ENCODE measurements around the gene SPATA18. TPM values are rescaled to one million over a fixed set of nuclear protein-coding genes. Genes with fewer than 3 reads are reported as not detected.
A peak's percentile ranks its signal among the peaks of the same experiment; 100 is the strongest.

The SPATA18 gene
- total RNA-seq = 7.3 and 20.8 TPM in 2 replicates

GRCh38 chr4:52051213-52051614 is at the start of gene SPATA18:
SPATA18 (plus strand) TSS chr4:52051304; CDS start chr4:52051705, 401 bp downstream.
- DNase-seq (ENCODE audit: low read depth) = no peak

- DNase-seq (ENCODE audit: low read depth) = peak; percentile 76
Measured at GRCh38 chr4:52001616-52002015, 49.5 kb upstream of the SPATA18 start.

DNA sequence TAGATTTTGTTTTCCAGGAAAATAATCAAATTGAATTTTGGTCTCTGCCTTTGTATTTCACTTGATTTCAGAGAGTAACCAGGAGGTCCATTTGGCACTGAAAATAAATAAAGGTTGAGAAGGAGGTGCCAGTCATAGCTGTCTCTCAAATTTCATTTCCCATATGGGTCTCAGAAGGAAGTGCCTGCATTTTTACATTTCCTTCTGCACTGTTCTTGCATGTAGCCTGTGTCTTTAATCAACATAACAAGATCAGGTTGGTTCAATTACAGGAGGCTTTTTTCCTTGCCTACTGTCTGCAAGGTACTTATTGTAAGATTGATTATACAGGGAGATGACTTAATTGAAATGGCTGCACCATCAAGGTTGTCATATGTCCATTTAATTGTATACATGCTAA is 46.7 kb upstream of the SPATA18 start:
- DNase-seq (ENCODE audit: low read depth) = no peak

DNA sequence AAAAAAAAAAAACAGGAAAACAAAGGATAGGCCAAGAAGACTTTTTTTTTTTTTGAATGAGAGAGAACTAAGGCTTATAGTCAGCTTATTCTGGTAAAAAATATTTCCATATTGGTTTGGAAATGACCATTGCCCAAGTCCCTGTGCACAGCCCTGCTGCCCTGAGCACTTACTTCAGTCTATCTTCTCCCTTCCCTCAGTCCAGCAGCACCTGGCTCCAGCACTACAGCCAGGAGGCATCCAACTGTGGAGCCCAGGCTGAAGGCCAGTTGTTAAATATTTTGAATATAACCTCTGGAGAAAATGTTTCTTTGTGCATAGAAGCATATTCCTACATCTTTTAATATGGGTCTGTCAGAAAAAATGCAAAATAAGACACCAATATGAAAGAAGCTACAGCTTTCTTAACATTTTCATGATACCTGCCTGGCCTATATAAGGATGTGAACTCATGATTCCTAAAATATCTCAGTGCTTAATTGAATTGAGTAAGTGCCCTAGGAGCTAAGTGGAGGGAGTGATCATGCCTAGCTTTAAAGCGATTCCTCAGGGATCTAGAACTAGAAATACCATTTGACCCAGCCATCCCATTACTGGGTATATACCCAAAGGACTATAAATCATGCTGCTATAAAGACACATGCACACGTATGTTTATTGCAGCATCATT is 45.4 kb upstream of the SPATA18 start:
- DNase-seq (ENCODE audit: low read depth) = no peak

GRCh38 chr4:52006887-52007286 is 44.2 kb upstream of the SPATA18 start:
- DNase-seq (ENCODE audit: low read depth) = peak; percentile 35

DNA sequence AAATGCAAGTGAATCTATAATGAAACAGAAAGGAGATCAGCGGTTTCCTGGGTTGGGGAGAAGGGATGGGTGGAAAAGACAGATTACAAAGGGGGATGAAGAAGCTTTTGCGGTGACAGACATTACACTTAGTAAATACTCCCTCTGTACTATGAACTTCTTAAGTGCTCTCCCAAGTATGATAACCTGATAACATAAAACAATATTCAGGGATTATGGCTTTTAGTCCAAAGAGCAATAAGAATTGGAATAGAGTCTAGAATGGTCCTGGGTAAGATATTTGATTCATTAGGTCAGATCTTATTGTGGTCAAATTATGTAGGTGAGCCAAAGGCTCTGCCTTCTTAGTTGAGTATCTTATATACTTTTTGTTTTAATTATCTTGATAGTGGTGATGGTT is 40.1 kb upstream of the SPATA18 start:
- DNase-seq (ENCODE audit: low read depth) = no peak

DNA sequence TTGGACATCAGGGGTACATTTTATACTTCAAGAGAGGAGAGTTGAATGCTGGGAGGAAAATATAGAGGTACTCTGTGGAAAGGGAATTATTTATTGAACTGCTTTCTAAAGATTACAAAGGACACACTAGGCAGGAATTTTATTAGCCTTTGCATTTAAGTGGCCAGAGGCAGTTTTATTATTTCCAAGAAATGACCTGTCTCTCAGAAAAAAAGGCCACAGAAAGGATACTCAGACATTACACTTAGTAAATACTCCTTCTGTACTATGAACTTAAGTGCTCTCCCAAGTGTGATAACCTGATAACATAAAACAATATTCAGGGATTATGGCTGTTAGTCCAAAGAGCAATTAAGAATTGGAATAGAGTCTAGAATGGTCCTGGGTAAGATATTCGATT is 38.5 kb upstream of the SPATA18 start:
- no peak for DNase-seq (ENCODE audit: low read depth)

DNA sequence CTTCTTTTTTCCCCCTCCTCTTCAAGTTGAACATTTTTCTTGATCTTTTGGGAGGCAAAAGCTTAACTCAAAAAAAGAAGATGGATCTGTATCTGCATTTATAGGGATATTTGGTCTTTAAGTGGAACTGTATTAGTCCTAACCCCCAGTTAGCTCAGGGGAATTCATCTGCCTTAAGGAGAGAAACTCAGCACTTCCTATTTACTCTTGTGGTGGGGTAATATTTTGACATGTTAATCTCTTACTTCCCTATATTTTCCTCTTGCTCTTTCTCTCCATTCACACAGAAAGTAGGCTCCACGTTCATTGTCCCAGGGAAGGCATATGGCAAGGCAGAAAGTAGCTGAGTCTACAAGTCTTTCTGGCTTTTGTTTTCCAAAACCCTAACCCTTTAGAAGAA is 36.2 kb upstream of the SPATA18 start:
- no peak for DNase-seq (ENCODE audit: low read depth)

DNA sequence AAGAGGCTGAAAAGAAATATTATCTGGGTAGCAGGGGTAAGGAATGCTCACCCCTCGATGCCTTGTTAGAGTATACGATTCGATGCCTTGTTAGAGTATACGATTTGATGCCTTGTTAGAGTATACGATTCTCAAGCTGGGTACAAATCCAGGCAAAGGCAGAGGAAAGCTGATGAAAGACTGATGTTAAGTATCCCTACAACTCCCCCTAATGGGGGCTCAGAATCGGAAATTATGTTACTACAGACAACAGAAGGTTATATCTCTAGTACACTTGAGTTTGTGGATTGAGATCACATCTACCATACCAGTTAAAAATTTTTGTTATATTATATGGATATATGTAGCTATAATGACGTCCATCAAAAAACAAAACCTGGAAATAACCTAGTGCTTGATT is 35.7 kb upstream of the SPATA18 start:
- peak; percentile 39 for DNase-seq (ENCODE audit: low read depth)

DNA sequence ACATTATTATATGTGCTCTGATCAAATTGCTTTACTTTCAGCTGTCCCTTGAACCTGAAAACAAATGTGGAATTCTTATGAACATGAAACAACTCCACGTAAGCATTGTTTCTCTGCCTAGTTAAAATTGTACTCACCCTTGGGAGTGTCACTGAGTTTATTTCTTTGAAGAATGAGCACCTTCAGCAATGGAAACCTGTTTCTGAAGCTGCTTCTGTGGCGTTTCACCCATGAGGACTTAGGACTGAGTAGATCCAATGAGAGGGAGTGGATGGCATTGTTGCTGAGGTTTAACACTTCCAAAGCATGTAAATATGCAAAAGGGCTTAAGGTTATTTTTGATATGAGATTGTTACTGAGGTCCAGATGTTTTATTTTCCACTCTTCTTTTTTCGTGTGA is 34.1 kb upstream of the SPATA18 start:
- DNase-seq (ENCODE audit: low read depth) = no peak

DNA sequence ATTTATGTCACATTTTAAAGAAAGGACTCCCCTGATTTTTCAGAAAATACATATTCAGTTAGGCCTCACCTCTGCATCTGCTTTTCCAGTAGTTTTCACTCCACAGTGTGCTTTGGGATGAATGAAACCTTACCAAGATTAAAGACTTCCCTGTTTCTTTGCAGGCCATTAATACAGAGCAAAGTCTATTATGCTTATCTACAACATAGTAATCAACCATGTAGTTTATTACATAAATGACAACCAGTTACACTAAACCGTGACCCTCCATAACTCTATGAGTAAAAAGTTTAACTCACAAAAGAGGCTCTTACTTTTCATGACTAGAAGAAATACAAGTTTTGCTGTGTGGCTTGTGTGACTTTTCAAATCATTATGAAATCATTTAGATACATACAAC is 33.3 kb upstream of the SPATA18 start:
- no peak for DNase-seq (ENCODE audit: low read depth)

DNA sequence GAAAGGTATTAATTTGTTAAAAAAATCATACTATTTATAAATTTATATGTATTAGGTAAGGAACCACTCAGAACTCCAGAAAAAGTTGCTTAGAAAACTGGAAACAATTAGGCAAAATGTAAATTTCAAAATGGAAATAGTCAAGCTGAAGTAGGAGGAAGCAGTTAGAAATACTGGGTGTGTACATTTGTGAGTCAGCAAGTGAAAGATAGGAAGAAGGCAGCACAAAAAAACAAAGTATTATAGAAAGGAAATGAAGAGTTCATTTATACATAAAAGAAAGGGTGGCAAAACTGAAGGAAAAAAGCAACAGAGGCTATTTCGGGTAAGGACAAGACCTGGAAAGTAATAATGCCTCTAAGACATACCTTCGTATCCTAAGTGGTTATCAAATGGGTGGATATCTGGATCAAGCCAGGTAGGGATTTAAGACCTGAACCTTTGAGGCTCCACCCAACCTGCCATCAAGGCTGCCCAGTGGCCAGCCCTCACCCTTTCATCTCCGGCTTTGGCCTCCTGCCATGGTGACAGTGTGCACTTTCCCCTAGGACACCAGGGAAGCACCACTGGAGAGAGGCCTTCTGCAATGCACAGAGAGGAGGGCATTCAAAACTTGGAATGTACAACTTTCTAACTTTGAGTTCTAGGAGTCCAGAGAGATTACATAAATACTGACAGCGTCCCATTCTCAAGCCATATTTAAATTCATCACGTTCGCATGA is 31.0 kb upstream of the SPATA18 start, which contains the start of gene LRRC66:
LRRC66 (minus strand) TSS at position 428 of the 722 bp plus-strand sequence. CDS start 2,750 bp downstream, outside the sequence.
- DNase-seq (ENCODE audit: low read depth) = no peak

- DNase-seq (ENCODE audit: low read depth) = peak; percentile 84
Measured at GRCh38 chr4:52028970-52029369, 22.1 kb upstream of the SPATA18 start.

GRCh38 chr4:52032005-52032404 is 19.1 kb upstream of the SPATA18 start:
- DNase-seq (ENCODE audit: low read depth) = no peak

- no peak for DNase-seq (ENCODE audit: low read depth)
Measured at GRCh38 chr4:52035190-52035589, 15.9 kb upstream of the SPATA18 start.

DNA sequence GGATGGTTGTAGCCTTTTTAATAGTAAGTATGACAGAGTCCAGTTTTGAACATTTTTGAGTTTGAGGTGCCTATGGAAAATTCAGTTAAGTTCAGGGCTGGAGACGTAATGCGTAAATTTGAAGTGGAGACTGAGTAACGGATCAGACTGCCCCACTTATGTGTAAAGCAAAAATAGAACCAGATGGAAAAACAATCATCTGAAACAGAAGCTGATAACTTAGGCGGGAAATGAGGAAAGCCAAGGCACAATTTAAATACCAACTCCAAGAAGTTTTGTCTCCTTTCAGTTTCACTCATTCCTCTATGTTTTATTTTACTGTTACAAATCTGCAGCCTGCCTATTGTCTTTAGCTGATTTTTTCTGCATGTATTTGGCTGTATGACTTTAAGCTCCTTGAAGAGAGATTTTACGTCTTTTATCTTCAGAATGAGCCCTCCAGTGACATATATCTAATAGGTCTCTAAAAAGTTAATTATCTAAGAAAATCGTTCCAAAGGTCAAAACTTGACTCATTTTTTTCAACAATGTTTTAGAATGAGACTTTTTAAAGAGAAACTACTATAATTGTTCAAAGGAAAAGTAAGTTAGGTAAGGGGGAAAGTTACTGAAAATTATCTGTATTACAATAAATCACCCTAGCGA is 14.1 kb upstream of the SPATA18 start:
- no peak for DNase-seq (ENCODE audit: low read depth)

GRCh38 chr4:52037689-52038102 is 13.4 kb upstream of the SPATA18 start:
- no peak for DNase-seq (ENCODE audit: low read depth)

GRCh38 chr4:52038103-52038912 is 12.8 kb upstream of the SPATA18 start, which contains the start of gene SGCB:
SGCB (minus strand) TSS chr4:52038299; CDS start chr4:52038259, 40 bp downstream.
- no peak for DNase-seq (ENCODE audit: low read depth)

- no peak for DNase-seq (ENCODE audit: low read depth)
Measured at GRCh38 chr4:52045028-52045427, 6.1 kb upstream of the SPATA18 start.

- no peak for DNase-seq (ENCODE audit: low read depth)
Measured at GRCh38 chr4:52049266-52049665, 1.8 kb upstream of the SPATA18 start.

GRCh38 chr4:52051615-52052474 is 741 bp downstream of the SPATA18 start:
- DNase-seq (ENCODE audit: low read depth) = peak; percentile 75
